Activated gamma-delta T cell (primary cell): ENCODE data around the gene DRD1.

Source experiments
- DNase-seq: peaks from one replicate; lab custom pipeline; 2025; lab: John Stamatoyannopoulos, UW
- total RNA-seq, 2 donors: gene quantifications; one replicate each; lab custom pipeline; 2026; lab: John Stamatoyannopoulos, UW

Gene DRD1
- 0 reads per million in 2 donors for total RNA-seq

- peak; percentile 22 for DNase-seq
Observed at GRCh38 chr5:175444060-175444904, at the start of gene DRD1. Gene DRD1 (minus strand): TSS chr5:175444182. CDS start chr5:175443099, 1,083 bp downstream.

- DNase-seq = no peak
Observed at GRCh38 chr5:175493726-175494125, 49.7 kb upstream of the DRD1 start.

DNA sequence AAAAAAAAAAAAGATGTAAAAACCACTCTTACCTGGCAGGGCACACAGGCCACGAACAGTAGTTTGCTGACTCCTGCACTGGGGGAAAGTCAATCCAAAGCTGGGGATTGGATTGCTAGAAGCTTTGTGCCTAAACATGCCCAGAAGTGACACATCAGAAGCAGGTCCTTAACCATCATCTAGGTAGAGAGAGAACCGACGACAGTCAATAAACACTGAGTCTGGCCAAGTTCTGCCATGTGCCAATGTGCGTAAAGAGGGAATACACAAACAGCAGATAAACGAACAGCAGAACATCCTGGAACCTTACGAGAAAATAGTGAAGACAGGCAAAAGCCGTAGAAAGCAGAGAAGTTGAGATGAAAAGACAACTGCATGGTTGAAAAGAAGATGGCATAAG is 49.3 kb upstream of the DRD1 start:
- no peak for DNase-seq

- no peak for DNase-seq
Observed at GRCh38 chr5:175491223-175491622, 47.2 kb upstream of the DRD1 start.

DNA sequence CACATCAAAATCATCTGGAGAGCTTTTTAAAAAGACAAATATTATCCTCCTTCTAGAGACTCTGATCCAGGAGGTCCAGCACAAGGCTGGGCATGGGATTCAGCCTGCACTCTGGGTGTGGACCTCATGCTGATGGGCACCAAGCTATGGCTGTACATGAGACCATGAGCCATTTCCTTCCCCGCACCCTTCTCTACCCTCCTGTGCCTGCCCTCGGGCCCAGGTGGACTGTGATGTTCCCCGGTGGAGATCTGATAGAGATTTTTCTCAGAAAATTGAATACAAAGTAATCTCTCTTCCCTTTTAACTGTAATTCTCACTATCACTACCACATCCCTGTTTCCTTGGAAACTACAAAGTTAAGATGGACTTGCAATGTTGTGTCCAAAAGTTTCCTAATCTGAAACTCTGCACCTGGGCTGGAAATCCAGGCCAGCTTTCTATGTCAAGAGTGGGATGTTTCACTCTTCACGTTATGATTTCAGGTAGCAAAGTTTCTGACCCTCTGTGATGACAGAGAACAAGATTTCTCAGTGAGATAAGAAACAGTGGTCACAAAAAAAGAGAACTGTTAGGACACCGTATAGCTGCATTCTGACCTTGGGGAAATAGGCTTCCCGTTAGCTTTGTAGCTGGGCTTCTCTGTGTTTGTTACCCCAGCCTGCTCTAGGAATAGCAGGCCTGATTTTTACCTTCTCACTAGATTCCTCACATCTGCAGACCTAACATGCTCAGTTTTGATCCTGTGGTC is 45.9 kb upstream of the DRD1 start:
- no peak for DNase-seq

GRCh38 chr5:175487514-175488222 is 43.7 kb upstream of the DRD1 start:
- no peak for DNase-seq

DNA sequence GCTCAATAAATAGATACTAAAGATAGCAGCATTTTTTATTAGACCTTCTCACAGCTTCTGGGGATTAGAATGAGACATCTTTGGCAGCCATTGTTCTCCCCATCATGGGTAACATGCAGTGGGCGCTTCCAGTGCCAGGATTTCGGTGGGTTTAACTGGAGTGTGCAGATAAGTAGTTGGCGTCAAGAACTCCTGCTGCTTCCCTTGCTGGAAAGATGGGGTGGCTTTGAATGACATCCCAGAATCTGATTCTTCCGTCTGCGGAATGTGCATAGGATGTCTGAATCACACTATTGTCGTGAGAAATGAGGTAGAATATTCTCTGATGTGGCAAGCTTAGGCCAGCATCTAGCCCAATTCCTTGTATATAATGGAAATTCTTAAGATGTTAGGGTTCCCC is 41.6 kb upstream of the DRD1 start:
- DNase-seq = no peak

- no peak for DNase-seq
Observed at GRCh38 chr5:175484829-175485228, 40.8 kb upstream of the DRD1 start.

GRCh38 chr5:175484322-175484721 is 40.3 kb upstream of the DRD1 start:
- DNase-seq = no peak

- no peak for DNase-seq
Observed at GRCh38 chr5:175483337-175483736, 39.4 kb upstream of the DRD1 start.

GRCh38 chr5:175479125-175479881 is 35.3 kb upstream of the DRD1 start:
- DNase-seq = no peak

- peak; percentile 57 for DNase-seq
Observed at GRCh38 chr5:175478384-175479124, 34.6 kb upstream of the DRD1 start, which contains the start of gene SFXN1. Gene SFXN1 (plus strand): TSS chr5:175478560. CDS start chr5:175492104, 13,544 bp downstream.

- DNase-seq = no peak
Observed at GRCh38 chr5:175478008-175478383, 34.0 kb upstream of the DRD1 start.

GRCh38 chr5:175477440-175477839 is 33.5 kb upstream of the DRD1 start:
- DNase-seq = no peak

DNA sequence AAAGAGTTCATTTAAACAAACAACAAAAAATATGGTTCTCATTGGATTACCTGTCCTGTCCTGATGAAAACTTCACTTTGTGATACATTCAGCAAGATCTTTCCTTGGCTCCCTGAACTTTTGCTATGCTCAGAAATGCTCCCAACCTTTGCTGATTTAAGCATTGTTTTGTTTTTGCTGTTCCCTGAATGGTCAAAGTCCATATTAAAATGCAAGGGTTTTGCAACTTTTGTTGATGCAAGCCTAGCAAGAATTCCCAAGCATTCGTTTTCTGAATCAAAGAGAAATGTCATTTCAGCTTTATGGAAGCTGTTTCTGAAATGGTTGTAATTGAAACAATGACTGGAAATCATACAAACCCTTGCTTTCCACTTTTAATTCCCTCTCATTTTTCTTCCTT is 31.3 kb upstream of the DRD1 start:
- no peak for DNase-seq

GRCh38 chr5:175472378-175472777 is 28.4 kb upstream of the DRD1 start:
- no peak for DNase-seq

GRCh38 chr5:175471628-175472027 is 27.6 kb upstream of the DRD1 start:
- no peak for DNase-seq

- DNase-seq = no peak
Observed at GRCh38 chr5:175471196-175471595, 27.2 kb upstream of the DRD1 start.

DNA sequence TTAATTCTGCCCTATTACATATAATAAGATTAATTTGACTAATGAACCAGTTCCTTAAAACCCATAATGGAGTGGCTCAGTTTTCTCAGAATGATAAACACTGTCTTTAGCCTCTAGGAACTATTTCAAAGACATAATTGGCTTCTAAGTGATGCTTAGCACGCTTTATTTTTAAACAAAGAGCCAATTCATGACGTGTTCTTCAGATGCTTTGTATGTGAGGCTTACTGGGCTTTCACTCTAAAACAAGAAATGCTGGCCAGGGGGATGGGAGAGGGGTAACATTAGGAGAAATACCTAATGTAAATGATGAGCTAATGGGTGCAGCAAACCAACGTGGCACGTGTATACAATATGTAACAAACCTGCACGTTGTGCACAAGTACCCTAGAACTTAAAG is 26.8 kb upstream of the DRD1 start:
- no peak for DNase-seq

GRCh38 chr5:175469916-175470315 is 25.9 kb upstream of the DRD1 start:
- DNase-seq = no peak

DNA sequence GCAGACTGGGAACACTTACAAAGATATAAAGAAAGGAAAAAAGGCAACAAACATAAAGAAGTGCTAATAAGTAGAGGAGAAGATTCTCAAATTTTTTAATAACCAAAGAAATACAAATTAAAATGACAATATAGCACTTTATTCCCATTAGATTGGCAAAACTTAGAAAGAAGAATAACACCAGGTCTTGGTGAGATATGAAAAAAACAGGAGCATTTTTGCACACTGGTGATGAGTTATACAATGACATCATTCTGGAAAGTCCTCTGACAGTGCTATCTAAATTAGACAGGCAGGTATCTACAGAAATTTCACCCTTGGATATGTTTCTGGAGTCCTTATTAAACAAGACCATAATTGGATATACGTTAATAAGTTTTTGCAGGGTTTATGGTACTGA is 24.9 kb upstream of the DRD1 start:
- DNase-seq = no peak
